Gastroesophageal sphincter (tissue), 4 donors: ENCODE data around the gene MICU1. TPM values are rescaled to one million over a fixed set of nuclear protein-coding genes. Genes with fewer than 3 reads are reported as not detected.

Source experiments
- ATAC-seq: fragments of 150-250 bp; one replicate; pipeline ENCODE4 v1.9.1; 2016; ENCODE audit warnings: mild to moderate bottlenecking, moderate library complexity
- H3K27ac ChIP-seq, 4 donors: fragments of 200-600 bp; sonication (generic) in 3 of 4; 1 replicate in 3 of 4; 2 replicates in 1 of 4; pipeline ENCODE4 v1.5.1; 2016 to 2019
- H3K27me3 ChIP-seq: fragments of 200-600 bp; sonication (generic); one replicate; pipeline ENCODE4 v1.5.1; 2019
- H3K36me3 ChIP-seq, 2 donors: fragments of 200-600 bp; sonication (generic); one replicate each; pipeline ENCODE4 v1.5.1; 2019; ENCODE audit warnings: control low read depth in 1 of 2
- H3K4me1 ChIP-seq, 3 donors: fragments of 200-600 bp; sonication (generic); 1 replicate in 2 of 3; 2 replicates in 1 of 3; pipeline ENCODE4 v1.5.1; 2016 to 2019; ENCODE audit warnings: control low read depth in 2 of 3
- H3K4me3 ChIP-seq, 2 donors: fragments of 200-600 bp; sonication (generic); one replicate each; pipeline ENCODE4 v1.5.1; 2019; ENCODE audit warnings: mild to moderate bottlenecking in 1 of 2, moderate library complexity in 1 of 2
- H3K9me3 ChIP-seq, 3 donors: fragments of 200-600 bp; sonication (generic); one replicate each; pipeline ENCODE4 v1.5.1; 2017 to 2019; ENCODE audit warnings: control low read depth in 2 of 3
- CTCF ChIP-seq, 4 experiments: fragments of 200-600 bp in 2 of 4; fragments of 450-650 bp in 2 of 4; sonication (generic) in 1 of 4; IDR thresholded peaks; one replicate each; pipeline ENCODE4 v1.5.1; 2017 to 2019; ENCODE audit warnings: antibody characterized with exemption in 4 of 4, mild to moderate bottlenecking in 2 of 4, moderate library complexity in 2 of 4
- EP300 ChIP-seq: sonication (generic); formaldehyde crosslinking; IDR thresholded peaks from one replicate; pipeline ENCODE4 v1.6.1; 2017; ENCODE audit warnings: antibody characterized with exemption, mild to moderate bottlenecking
- POLR2A ChIP-seq, 2 donors: fragments of 450-650 bp; IDR thresholded peaks; one replicate each; pipeline ENCODE4 v1.6.1; 2017; ENCODE audit warnings: antibody characterized with exemption in 2 of 2, mild to moderate bottlenecking in 2 of 2, moderate library complexity in 1 of 2
- POLR2AphosphoS5 ChIP-seq: sonication (generic); formaldehyde crosslinking; IDR thresholded peaks from one replicate; pipeline ENCODE4 v1.6.1; 2017; ENCODE audit warnings: antibody characterized with exemption
- whole genome bisulfite sequencing, 2 donors: methylation state at CpG; one replicate each; pipeline ENCODE4 v1.1.5; 2018; ENCODE audit warnings: low coverage in 1 of 2; 5-methylcytosine and 5-hydroxymethylcytosine counted together
- total RNA-seq, 4 donors: library from RNA; depleted of rRNA; stranded (reverse); fragments of >200 nt; gene quantifications; one replicate each; pipeline ENCODE4 v1.1.0, GENCODE V29; 2016

The MICU1 gene
- total RNA-seq, 4 donors from 2014 or later: 37.5 to 42.2 (median 40.8) TPM

GRCh38 chr10:72645263-72645858 lies 19.5 kb upstream of the MICU1 start:
- no peak for ATAC-seq

GRCh38 chr10:72642318-72642717 lies 16.4 kb upstream of the MICU1 start:
- H3K27me3 ChIP-seq: no peaks in the 10 kb centered on the region
- WGBS, 2 donors: 82 to 100% methylated on average over 3 to 4 of the region's 5 CpGs
- no peaks in the 10 kb centered on the region for H3K36me3 ChIP-seq
- H3K27ac ChIP-seq: no peak overlapping the region
- H3K4me3 ChIP-seq: no peak overlapping the region
- no peak for TF ChIP-seq EP300
- ATAC-seq: no peak
- peaks cover 0 to 5% (median 0%) of the 10 kb centered on the region in 3 donors for H3K4me1 ChIP-seq
- no peaks in the 10 kb centered on the region for H3K9me3 ChIP-seq

More at GRCh38 chr10:72645263-72645858, 19.5 kb upstream of the MICU1 start:
- Histone ChIP-seq H3K4me3 (no peak overlapping the region), H3K36me3 (no peaks in the 10 kb centered on the region), H3K4me1 (no peaks in the 10 kb centered on the region), H3K27me3 (no peaks in the 10 kb centered on the region), H3K9me3 (no peaks in the 10 kb centered on the region), H3K27ac (no peak overlapping the region)
- 68 to 86% methylated on average over 2 of the region's 2 CpGs for WGBS, 2 donors
- no peak for TF ChIP-seq POLR2A (IDR thresholded peaks at IDR 0.05)
- no peak for TF ChIP-seq POLR2AphosphoS5
- TF ChIP-seq CTCF (IDR thresholded peaks at IDR 0.05): no peak
- TF ChIP-seq EP300: no peak

GRCh38 chr10:72639441-72639873 lies 13.6 kb upstream of the MICU1 start:
- no peaks in the 10 kb centered on the region for H3K27me3 ChIP-seq
- no peak overlapping the region for H3K4me3 ChIP-seq
- no peaks in the 10 kb centered on the region for H3K9me3 ChIP-seq
- no peak overlapping the region for H3K27ac ChIP-seq
- 85 to 86% methylated on average over 5 of the region's 5 CpGs for WGBS, 2 donors
- peaks cover 0 to 10% (median 0%) of the 10 kb centered on the region in 3 donors for H3K4me1 ChIP-seq
- no peak for ATAC-seq
- no peaks in the 10 kb centered on the region for H3K36me3 ChIP-seq
- TF ChIP-seq CTCF (IDR thresholded peaks at IDR 0.05) (no peak), EP300 (no peak), POLR2AphosphoS5 (no peak), POLR2A (IDR thresholded peaks at IDR 0.05) (no peak)

GRCh38 chr10:72638586-72639440 lies 12.9 kb upstream of the MICU1 start:
- no peak for ATAC-seq
- no peak overlapping the region for H3K27ac ChIP-seq
- H3K4me1 ChIP-seq: peaks cover 0 to 10% (median 0%) of the 10 kb centered on the region in 3 donors
- no peaks in the 10 kb centered on the region for H3K36me3 ChIP-seq
- H3K4me3 ChIP-seq: no peak overlapping the region
- no peaks in the 10 kb centered on the region for H3K9me3 ChIP-seq
- WGBS, 2 donors: 59% methylated on average over 3 of the region's 4 CpGs; no CpG with 5 or more reads in 1 of the 2 donors
- H3K27me3 ChIP-seq: no peaks in the 10 kb centered on the region
- no peak for TF ChIP-seq POLR2AphosphoS5
- TF ChIP-seq POLR2A (IDR thresholded peaks at IDR 0.05): no peak
- TF ChIP-seq CTCF (IDR thresholded peaks at IDR 0.05): no peak
- no peak for TF ChIP-seq EP300

GRCh38 chr10:72637398-72637857 lies 11.5 kb upstream of the MICU1 start:
- no peaks in the 10 kb centered on the region for H3K9me3 ChIP-seq
- ATAC-seq: peak; percentile 25
- H3K27me3 ChIP-seq: no peaks in the 10 kb centered on the region
- no peak for TF ChIP-seq CTCF (IDR thresholded peaks at IDR 0.05)
- TF ChIP-seq POLR2AphosphoS5: no peak
- TF ChIP-seq EP300: no peak
- TF ChIP-seq POLR2A (IDR thresholded peaks at IDR 0.05): no peak
- no peak overlapping the region for H3K4me3 ChIP-seq
- H3K4me1 ChIP-seq: peaks cover 0 to 10% (median 0%) of the 10 kb centered on the region in 3 donors
- WGBS, 2 donors: 15 to 59% methylated on average over 4 of the region's 4 CpGs
- H3K36me3 ChIP-seq: no peaks in the 10 kb centered on the region
- peak overlapping the region in 1 of 4 donors; percentile 29 for H3K27ac ChIP-seq
